Parietal lobe (tissue), 2 donors: Measurements from ENCODE around the gene SCAP. TPM values are rescaled to one million over a fixed set of nuclear protein-coding genes. Genes with fewer than 3 reads are reported as not detected.

Experiments
- small RNA-seq: library from RNA; depleted of rRNA; stranded (forward); fragments of <200 nt; gene quantifications from one replicate; pipeline ENCODE3, GENCODE V24; 2014; ENCODE audit warnings: low replicate concordance
- total RNA-seq: library from RNA; depleted of rRNA; stranded (reverse); fragments of >200 nt; gene quantifications from one replicate; pipeline ENCODE4 v1.2.3, GENCODE V29; 2014

Gene SCAP
- 81.1 TPM for total RNA-seq

DNA sequence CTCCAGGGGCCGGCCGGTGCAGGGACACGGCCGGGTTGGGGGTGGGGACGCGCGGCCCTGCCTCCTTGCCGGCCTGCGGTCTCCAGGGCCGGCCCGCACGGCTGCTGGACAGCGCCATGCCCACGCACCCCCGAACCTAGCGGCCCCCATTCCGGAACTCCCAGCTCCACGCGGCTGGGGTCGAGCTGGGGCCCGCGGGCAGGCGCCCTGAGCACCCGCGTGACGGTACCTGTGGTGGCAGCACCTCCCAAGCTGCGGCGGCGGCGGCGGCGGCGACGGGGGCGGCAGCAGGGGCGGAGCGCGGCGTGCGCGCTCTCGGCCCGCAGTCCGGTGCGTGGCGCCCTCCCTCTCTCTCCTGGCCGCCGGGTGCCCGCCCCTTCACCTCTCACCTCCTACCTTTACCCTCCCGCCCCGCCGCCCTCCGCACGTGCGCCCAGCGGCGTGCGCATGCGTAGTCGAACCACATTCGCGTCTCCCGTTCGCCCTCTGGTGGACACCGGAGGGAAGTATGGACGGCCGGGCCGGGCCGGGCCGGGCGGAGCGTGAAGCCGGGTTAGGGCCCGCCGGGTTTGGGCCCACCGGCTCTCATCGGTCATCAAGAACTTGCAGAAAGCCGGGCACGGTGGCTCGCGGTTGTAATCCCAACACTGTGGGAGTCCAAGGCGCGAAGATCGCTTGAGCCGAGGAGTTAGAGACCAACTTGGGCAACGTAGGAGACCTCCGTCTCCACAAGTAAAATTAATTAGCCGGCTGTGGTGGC, at the start of gene SCAP:
Gene SCAP (minus strand): TSS at position 372 of the 760 bp plus-strand sequence. CDS start 32,948 bp downstream, outside the sequence.

DNA sequence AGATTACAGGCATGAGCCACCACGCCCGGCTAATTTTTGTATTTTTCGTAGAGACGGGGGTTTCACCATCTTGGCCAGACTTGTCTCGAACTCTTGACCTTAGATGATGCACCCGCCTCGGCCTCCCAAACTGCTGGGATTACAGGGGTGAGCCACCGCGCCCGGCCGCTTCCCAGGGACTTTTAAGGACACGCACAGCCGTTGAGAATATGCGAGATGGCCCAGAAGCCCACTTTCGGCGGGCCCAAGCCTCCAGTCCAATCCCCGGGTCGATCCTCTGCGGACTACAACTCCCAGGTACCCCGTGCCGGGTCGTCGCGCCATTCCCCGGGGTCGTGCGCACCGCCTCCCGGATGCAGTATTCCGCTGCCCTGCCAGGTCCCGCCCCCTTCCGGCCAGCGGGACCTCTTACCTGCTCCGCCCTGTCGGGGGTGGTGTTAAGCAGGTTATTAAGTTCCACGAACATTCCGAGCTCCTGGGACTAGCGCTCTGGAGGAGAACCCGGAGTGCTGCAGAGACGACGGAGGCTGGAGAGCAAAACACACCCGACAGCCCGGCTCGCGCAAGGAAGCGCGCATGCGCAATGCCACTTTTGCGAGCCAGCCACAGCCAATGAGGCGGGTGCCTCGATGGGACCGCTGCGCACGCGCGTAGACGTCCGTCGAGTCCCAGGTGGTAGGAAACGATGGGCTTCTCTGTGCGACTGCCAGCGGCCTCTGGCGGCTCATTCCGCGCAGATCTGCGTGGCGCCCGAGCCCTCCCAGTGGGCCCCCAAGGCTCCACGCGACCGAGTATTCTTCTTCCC, 37.6 kb upstream of the SCAP start, which contains the start of gene ELP6:
Gene ELP6 (minus strand): TSS at position 588 of the 805 bp plus-strand sequence. CDS start 122 bp downstream, at position 466.

DNA sequence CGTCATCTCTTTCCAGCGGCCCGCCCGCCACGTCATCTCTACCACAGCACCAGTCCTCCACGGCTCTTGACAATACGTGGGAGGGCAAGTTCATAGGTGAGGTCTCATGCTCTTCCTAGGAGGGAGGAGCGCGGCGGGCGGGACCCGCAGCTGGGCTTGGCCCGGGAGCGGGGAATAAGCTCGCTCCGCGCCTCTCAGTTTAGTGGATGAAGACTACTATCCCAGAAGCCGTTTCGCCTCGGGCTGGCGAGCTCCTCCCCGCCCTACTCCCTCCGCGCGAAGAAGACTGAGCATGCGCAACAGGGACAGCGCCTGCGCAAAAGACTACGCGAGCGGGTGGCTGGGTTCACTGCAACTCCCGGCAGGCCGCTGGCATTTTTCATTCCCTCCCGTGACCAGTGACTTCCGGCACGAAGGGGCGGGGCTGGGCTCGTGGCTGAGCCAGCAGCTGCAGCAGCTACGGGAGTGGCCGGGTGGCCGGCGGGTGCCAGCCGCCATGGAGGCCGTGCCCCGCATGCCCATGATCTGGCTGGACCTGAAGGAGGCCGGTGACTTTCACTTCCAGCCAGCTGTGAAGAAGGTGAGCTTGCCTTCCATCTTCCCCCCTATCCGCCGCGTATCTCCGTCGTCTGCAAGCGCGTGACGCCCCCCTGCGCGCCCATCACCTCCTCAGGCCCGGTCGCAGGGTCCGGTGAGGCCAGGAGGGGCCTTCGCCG, 95.0 kb downstream of the SCAP start, which contains the start of gene PTPN23:
Gene PTPN23 (plus strand): TSS at position 421 of the 716 bp plus-strand sequence. CDS start 76 bp downstream, at position 497.

Small RNAs within 50 kb of the gene (small RNA-seq; reads per million reads assigned to genes)
- gene AC099778.2, result not detected

Other genes with a start within 250 kb of the SCAP start
- 5.6 TPM for gene KIF9, start 193.1 kb downstream of the SCAP start, total RNA-seq
- gene KLHL18, start 193.0 kb downstream of the SCAP start, total RNA-seq, result 32.6 TPM
- 53.5 TPM for gene PTPN23, start 94.9 kb downstream of the SCAP start, total RNA-seq
- 31.6 TPM for gene ELP6, start 37.8 kb upstream of the SCAP start, total RNA-seq
- 102 TPM for gene CSPG5, start 102.9 kb upstream of the SCAP start, total RNA-seq